H9 (cell line): ENCODE data around the gene RCAN3. TPM values are rescaled to one million over a fixed set of nuclear protein-coding genes. Genes with fewer than 3 reads are reported as not detected.
A peak's percentile ranks its signal among the peaks of the same experiment; 100 is the strongest.

ENCODE experiments used
- DNase-seq: peaks from one replicate; pipeline ENCODE4 v3.0.0-alpha.2; 2017
- H2AFZ ChIP-seq: one replicate; pipeline ENCODE4 v1.6.1; 2013; ENCODE audit warnings: mild to moderate bottlenecking, low read length, control low read depth, moderate library complexity
- H2AK5ac ChIP-seq: 2 replicates; pipeline ENCODE4 v1.6.1; 2013; ENCODE audit warnings: low read length, control low read depth, mixed read lengths; ENCODE audit not compliant: insufficient read length
- H2BK120ac ChIP-seq: one replicate; pipeline ENCODE4 v1.6.1; 2013; ENCODE audit warnings: low read depth, mild to moderate bottlenecking, low read length, control low read depth, inconsistent platforms; ENCODE audit not compliant: poor library complexity, severe bottlenecking
- H2BK12ac ChIP-seq: 2 replicates; pipeline ENCODE4 v1.6.1; 2013; ENCODE audit warnings: low read length, control low read depth, mixed read lengths, low read depth; ENCODE audit not compliant: insufficient read length
- H2BK15ac ChIP-seq: 2 replicates; pipeline ENCODE4 v1.6.1; 2013; ENCODE audit warnings: low read depth, low read length, control low read depth
- H2BK20ac ChIP-seq: one replicate; pipeline ENCODE4 v1.6.1; 2013; ENCODE audit warnings: low read depth, mild to moderate bottlenecking, low read length, control low read depth, inconsistent platforms; ENCODE audit not compliant: poor library complexity, severe bottlenecking
- H2BK5ac ChIP-seq: 2 replicates; pipeline ENCODE4 v1.6.1; 2013; ENCODE audit warnings: low read length, control low read depth, mixed read lengths; ENCODE audit not compliant: insufficient read length
- H3K14ac ChIP-seq: 2 replicates; pipeline ENCODE4 v1.6.1; 2013; ENCODE audit warnings: low read length, control low read depth; ENCODE audit not compliant: insufficient read depth
- H3K18ac ChIP-seq: 2 replicates; pipeline ENCODE4 v1.6.1; 2013; ENCODE audit warnings: low read depth, mild to moderate bottlenecking, mixed read lengths, low read length, control low read depth; ENCODE audit not compliant: insufficient read length
- H3K23ac ChIP-seq: 2 replicates; pipeline ENCODE4 v1.6.1; 2013; ENCODE audit warnings: low read length, control low read depth, mixed read lengths, low read depth; ENCODE audit not compliant: insufficient read length
- H3K23me2 ChIP-seq: 2 replicates; pipeline ENCODE4 v1.6.1; 2013; ENCODE audit warnings: low read depth, mild to moderate bottlenecking, mixed read lengths, low read length, control low read depth; ENCODE audit not compliant: insufficient read length, poor library complexity, severe bottlenecking
- H3K27ac ChIP-seq: 2 replicates; pipeline ENCODE4 v1.5.1; 2013; ENCODE audit warnings: low read length, control low read depth, mixed read lengths, low read depth; ENCODE audit not compliant: insufficient read length
- H3K27me3 ChIP-seq: 2 replicates; pipeline ENCODE4 v1.6.1; 2013; ENCODE audit warnings: low read length, control low read depth, inconsistent platforms; ENCODE audit not compliant: insufficient read depth
- H3K4ac ChIP-seq: 2 replicates; pipeline ENCODE4 v1.6.1; 2013; ENCODE audit warnings: low read depth, mild to moderate bottlenecking, control low read depth, inconsistent platforms, low read length, moderate library complexity
- H3K4me1 ChIP-seq: 2 replicates; pipeline ENCODE4 v1.6.1; 2013; ENCODE audit warnings: low read length, control low read depth, inconsistent platforms; ENCODE audit not compliant: insufficient read depth
- H3K4me2 ChIP-seq: 2 replicates; pipeline ENCODE4 v1.6.1; 2013; ENCODE audit warnings: low read length, control low read depth, mixed read lengths; ENCODE audit not compliant: insufficient read length, insufficient read depth
- H3K56ac ChIP-seq: 2 replicates; pipeline ENCODE4 v1.6.1; 2013; ENCODE audit warnings: low read depth, mild to moderate bottlenecking, mixed read lengths, low read length, control low read depth; ENCODE audit not compliant: insufficient read length
- H3K79me1 ChIP-seq: 2 replicates; pipeline ENCODE4 v1.6.1; 2013; ENCODE audit warnings: low read depth, mild to moderate bottlenecking, moderate library complexity, low read length, control low read depth, inconsistent platforms; ENCODE audit not compliant: insufficient read depth, poor library complexity, severe bottlenecking
- H3K79me2 ChIP-seq: 2 replicates; pipeline ENCODE4 v1.6.1; 2013; ENCODE audit warnings: low read length, control low read depth, inconsistent platforms; ENCODE audit not compliant: insufficient read depth
- H3K9ac ChIP-seq: 2 replicates; pipeline ENCODE4 v1.6.1; 2013; ENCODE audit warnings: low read length, control low read depth, mixed read lengths; ENCODE audit not compliant: insufficient read length; ENCODE audit errors: extremely low read depth
- H3K9me3 ChIP-seq: one replicate; pipeline ENCODE4 v1.6.1; 2013; ENCODE audit warnings: low read depth, low read length, inconsistent platforms; ENCODE audit not compliant: control insufficient read depth
- H3T11ph ChIP-seq: one replicate; pipeline ENCODE4 v1.6.1; 2013; ENCODE audit warnings: mild to moderate bottlenecking, low read length, control low read depth, inconsistent platforms
- H4K20me1 ChIP-seq: one replicate; pipeline ENCODE4 v1.6.1; 2013; ENCODE audit not compliant: control insufficient read depth, insufficient read length, insufficient read depth
- H4K5ac ChIP-seq: 2 replicates; pipeline ENCODE4 v1.6.1; 2013; ENCODE audit warnings: low read depth, mild to moderate bottlenecking, mixed read lengths, low read length, control low read depth; ENCODE audit not compliant: insufficient read length
- H4K8ac ChIP-seq: replicated peaks from 2 replicates; pipeline ENCODE4 v1.6.1; 2013; ENCODE audit warnings: low read length, control low read depth, mixed read lengths, low read depth; ENCODE audit not compliant: insufficient read length
- H4K91ac ChIP-seq: 2 replicates; pipeline ENCODE4 v1.6.1; 2013; ENCODE audit warnings: low read depth, mild to moderate bottlenecking, moderate library complexity, mixed read lengths, low read length, control low read depth; ENCODE audit not compliant: insufficient read length
- H3K27ac Mint-ChIP-seq, 3 experiments: 2 replicates in 2 of 3; 3 replicates in 1 of 3; pipeline ENCODE4 v1.8.0; 2020 to 2021; ENCODE audit warnings: mixed read lengths in 3 of 3, mild to moderate bottlenecking in 1 of 3, moderate library complexity in 1 of 3
- H3K27me3 Mint-ChIP-seq: 2 replicates; pipeline ENCODE4 v1.8.0; 2021; ENCODE audit warnings: low read depth, mild to moderate bottlenecking, moderate library complexity, mixed read lengths
- H3K36me3 Mint-ChIP-seq, 3 experiments: 2 replicates in 2 of 3; 3 replicates in 1 of 3; pipeline ENCODE4 v1.8.0; 2020 to 2021; ENCODE audit warnings: low read depth in 3 of 3, mixed read lengths in 3 of 3; ENCODE audit not compliant: insufficient read depth in 1 of 3
- H3K4me1 Mint-ChIP-seq, 2 experiments: 2 replicates each; pipeline ENCODE4 v1.8.0; 2020; ENCODE audit warnings: mixed read lengths in 2 of 2
- H3K4me3 Mint-ChIP-seq, 2 experiments: 2 replicates in 1 of 2; 3 replicates in 1 of 2; pipeline ENCODE4 v1.8.0; 2020 to 2021; ENCODE audit warnings: mild to moderate bottlenecking in 2 of 2, mixed read lengths in 2 of 2, moderate library complexity in 1 of 2
- H3K9me3 Mint-ChIP-seq, 2 experiments: 2 replicates in 1 of 2; 3 replicates in 1 of 2; pipeline ENCODE4 v1.8.0; 2020; ENCODE audit warnings: mild to moderate bottlenecking in 2 of 2, mixed read lengths in 2 of 2, moderate library complexity in 1 of 2
- WGBS: extraction: QIAGEN DNeasy Blood & Tissue Kit; methylation state at CpG from one replicate; pipeline ENCODE4 v1.1.7; 2013; ENCODE audit warnings: missing lambda C conversion rate, low lambda C conversion rate, mixed read lengths; ENCODE audit not compliant: insufficient read length; ENCODE audit errors: extremely low coverage; 5-methylcytosine and 5-hydroxymethylcytosine counted together
- total RNA-seq: library from RNA; stranded (reverse); gene quantifications from 2 replicates; pipeline ENCODE4 v1.2.1, GENCODE V29; 2021
- TF ChIP-seq, protein P1 (sequence below): fragments of 200-600 bp; sonication (generic); conservative IDR thresholded peaks from 3 replicates; pipeline ENCODE4 v1.8.0; 2021; ENCODE audit warnings: antibody characterized with exemption, mild to moderate bottlenecking

Gene RCAN3
- total RNA-seq, 1 experiment from 2014 or later, result 13.0 TPM

- Histone ChIP-seq H2AFZ (no peak overlapping the region), H4K91ac (no peak overlapping the region), H2BK5ac (no peak overlapping the region), H3K9me3 (no peaks in the 10 kb centered on the region), H3K4ac (no peak overlapping the region), H3K18ac (no peak overlapping the region), H3K23me2 (peaks cover 7% of the 10 kb centered on the region), H2AK5ac (no peak overlapping the region), H4K5ac (no peak overlapping the region), H3K27me3 (no peaks in the 10 kb centered on the region; the same call in 1 of the 2 replicates), H3K23ac (no peak overlapping the region), H4K20me1 (no peaks in the 10 kb centered on the region), H3K4me2 (no peak overlapping the region), H3K4me1 (no peaks in the 10 kb centered on the region; the same call in 1 of the 2 replicates), H2BK20ac (no peak overlapping the region), H3K9ac (no peak overlapping the region), H4K8ac (no peak overlapping the region), H3K14ac (no peak overlapping the region), H3K27ac (no peak overlapping the region), H3K56ac (no peak overlapping the region), H3K79me1 (no peaks in the 10 kb centered on the region), H2BK15ac (no peak overlapping the region), H3T11ph (no peak overlapping the region), H3K79me2 (no peaks in the 10 kb centered on the region), H2BK120ac (no peak overlapping the region), H2BK12ac (no peak overlapping the region)
- TF ChIP-seq, protein P1, sequence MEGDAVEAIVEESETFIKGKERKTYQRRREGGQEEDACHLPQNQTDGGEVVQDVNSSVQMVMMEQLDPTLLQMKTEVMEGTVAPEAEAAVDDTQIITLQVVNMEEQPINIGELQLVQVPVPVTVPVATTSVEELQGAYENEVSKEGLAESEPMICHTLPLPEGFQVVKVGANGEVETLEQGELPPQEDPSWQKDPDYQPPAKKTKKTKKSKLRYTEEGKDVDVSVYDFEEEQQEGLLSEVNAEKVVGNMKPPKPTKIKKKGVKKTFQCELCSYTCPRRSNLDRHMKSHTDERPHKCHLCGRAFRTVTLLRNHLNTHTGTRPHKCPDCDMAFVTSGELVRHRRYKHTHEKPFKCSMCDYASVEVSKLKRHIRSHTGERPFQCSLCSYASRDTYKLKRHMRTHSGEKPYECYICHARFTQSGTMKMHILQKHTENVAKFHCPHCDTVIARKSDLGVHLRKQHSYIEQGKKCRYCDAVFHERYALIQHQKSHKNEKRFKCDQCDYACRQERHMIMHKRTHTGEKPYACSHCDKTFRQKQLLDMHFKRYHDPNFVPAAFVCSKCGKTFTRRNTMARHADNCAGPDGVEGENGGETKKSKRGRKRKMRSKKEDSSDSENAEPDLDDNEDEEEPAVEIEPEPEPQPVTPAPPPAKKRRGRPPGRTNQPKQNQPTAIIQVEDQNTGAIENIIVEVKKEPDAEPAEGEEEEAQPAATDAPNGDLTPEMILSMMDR, result no peak
- Mint-ChIP-seq H3K9me3 (no peaks in the 10 kb centered on the region), H3K27me3 (peaks cover 49% of the 10 kb centered on the region), H3K27ac (no peak overlapping the region), H3K4me3 (peak overlapping the region in 1 of 2 experiments; percentile 21; a peak in 1 of 5 replicates), H3K4me1 (peaks cover 15 to 24% of the 10 kb centered on the region in 2 experiments), H3K36me3 (no peaks in the 10 kb centered on the region; a peak in 1 of 7 replicates)
- no peak for DNase-seq
- no CpG with 5 or more reads among the region's 6 CpGs for WGBS
Observed at GRCh38 chr1:24557220-24557619, 54.6 kb downstream of the RCAN3 start.
